GDM1 (cell line): Measurements from ENCODE around the gene LRP8.
A peak's percentile ranks its signal among the peaks of the same experiment; 100 is the strongest.

Experiments used
- DNase-seq: peaks from one replicate; lab custom pipeline; 2025; lab: John Stamatoyannopoulos, UW

LRP8 gene

DNA sequence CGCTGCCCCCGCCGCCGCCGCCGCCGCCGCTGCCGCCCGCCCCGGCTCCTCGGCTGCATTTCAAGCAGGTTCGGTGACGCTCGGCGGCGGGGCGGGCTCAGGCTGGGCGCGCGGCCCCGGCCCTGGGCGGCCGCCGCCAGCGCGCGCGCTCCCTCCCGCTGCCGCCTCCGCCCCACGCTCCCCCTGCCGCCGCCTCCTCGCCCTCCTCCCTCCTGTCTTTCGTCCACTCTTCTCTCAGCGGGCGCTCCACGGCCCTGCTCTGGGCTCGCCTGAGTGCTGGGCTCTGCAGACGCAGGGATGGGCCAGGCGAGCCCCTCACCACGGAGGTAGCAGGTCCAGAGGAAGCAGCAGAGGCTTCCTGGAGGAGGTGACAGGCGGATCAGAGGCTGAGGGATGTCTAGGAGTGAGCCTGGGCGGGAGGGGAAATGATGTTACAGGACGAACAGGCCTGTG is at the start of gene LRP8:
LRP8 (minus strand) TSS at position 62 of the 453 bp plus-strand sequence. CDS start 158 bp downstream, outside the sequence.
- peak; percentile 57 for DNase-seq

DNA sequence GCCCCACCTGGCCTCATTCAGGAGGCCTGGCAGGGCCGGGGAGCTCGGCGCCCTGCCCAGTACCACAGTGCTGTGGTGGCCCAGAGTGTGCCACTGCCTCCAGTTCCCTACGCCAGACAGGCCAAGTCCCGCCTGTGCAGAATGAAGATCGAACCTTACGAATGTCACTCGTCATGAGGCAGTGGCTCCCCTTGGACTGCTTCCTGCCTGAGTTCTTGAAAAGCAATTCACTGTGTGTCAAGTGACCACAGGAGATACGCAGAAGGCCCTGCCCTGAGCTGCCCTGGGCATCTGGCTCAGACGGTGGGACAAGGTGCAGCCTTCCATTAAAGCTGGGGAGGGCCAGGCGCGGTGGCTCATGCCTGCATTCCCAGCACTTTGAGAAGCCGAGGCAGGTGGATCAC is 49.6 kb upstream of the LRP8 start:
- DNase-seq: no peak

DNA sequence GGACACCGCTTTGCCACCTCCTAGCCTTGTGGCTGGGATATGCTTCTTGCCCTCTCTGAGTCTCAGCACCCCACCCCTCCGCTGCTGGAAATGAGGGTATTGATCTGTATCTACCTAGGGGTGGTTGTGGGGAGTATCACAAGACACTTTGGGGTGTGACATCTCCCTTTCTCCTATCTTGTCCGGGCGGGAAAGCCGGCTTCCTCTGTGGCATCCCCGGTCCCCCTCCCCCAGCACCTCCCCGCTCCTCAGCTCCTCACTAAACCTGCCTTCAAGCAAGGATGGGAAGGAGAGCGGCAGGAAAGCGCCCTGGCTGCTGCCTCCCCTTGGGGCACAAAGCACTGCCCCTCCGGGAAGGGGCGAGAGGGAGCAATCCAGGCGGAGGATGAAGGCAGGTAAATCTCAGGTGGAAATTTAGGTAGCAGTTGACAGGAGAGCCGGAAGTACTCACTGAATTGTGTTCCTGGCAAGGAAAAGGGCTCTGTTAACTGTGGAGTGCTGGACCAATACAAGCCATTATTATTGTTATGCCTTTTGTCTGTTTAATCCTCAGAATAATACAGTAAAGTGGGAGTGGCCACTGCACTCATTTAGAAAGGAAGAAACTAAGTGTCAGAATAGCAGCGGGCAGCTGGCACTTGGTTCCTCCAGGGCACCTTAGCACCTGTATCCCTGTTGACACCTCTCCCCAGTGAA is 49.0 kb upstream of the LRP8 start:
- no peak for DNase-seq

DNA sequence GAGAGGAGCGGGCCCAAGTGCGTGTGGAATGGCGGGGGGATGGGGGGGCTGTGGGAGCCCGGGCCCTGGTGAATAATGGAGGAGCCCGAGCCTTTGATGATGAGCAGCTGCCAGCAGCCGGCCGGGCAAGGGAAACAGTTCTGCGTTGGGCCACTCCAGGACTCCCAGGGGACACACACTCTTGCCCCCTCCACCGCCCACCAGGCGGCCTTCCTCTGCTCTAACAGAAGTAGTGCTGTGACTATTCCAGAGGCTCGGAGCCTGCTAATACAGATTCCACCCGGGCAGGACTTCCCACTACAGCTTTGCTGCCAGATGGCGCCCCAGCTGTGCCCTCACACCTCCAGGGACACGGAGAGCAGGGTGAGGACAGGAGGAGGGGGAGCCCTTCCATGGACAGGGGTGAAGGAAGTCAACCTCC is 48.2 kb upstream of the LRP8 start:
- no peak for DNase-seq

DNA sequence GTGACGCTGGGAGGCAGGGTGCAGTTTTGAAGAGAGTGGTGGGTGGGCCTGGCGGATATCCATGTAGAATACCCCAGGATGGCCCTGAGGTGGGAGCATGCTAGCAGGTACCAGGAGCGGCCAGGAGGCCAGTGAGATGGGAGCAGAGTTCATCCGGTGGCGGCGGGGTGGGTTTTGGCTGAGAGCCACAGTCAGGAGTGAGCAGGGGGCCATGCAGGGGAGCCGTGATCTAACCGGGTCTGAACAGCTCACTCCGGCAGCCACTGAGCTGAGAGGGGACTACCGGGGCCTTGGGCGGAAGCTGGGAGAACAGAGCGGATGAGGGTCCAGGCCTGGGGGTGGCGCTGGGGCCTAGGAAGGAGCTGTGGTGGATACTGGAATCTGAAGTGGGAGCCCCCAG is 47.6 kb upstream of the LRP8 start:
- no peak for DNase-seq

DNA sequence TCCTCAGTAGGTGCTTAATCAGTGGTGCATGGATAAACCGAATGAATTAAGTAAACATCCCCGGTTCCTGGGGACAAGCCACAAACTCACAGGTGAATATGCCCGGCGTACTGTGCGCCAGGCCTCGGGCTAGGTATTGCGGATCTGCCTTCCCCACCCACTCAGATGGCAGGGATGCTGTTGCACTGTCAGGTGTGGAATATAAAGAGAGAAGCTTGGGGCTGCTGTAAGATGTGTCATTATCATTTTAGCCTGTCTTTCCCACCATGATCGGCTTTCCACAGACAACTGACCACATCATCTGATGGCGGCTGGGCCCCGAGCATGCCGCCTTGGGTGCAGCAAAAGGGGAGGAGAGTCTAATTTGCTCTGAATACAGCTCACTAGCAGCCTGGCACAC is 45.4 kb upstream of the LRP8 start:
- no peak for DNase-seq

DNA sequence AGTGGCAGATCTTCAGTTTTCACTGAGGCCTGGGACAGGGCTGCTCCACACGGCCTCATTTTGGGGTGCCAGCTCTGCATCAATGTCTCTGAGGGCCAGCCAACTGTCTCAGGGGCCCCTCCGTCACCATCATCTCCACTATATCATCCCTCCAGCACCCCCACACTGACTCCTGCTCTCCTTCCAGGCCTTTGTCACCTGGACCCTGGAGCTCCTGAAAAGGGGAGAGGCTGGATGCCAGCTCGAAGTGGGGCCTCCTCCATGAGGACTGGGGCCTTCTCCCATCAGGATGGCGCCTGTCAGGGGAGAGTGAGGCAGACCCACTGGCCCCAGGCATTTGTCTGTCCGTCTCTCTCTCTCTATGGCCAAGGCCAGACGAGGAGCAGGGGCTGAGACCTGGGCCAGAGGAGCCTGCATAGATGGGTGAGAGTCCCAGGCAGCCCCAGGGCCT is 44.7 kb upstream of the LRP8 start:
- DNase-seq: no peak

DNA sequence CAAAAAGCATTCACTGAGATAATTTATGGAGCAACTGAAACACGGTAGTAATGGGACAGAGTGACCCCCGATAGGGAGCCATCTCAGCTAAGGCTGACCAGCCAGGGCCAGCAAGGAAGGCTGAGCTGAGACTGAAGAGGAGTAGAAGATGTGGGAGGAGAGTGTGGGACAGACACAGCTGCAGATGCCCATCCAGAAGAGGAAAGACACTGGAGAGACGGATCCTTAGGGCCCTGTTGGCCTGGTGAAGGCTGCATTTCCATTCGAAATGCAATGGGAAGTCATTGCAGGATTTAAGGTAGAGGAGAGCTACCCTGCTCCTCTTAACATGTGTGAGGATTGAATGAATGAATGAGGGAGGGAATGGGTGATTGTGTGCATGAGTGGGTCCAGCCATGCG is 44.0 kb upstream of the LRP8 start:
- no peak for DNase-seq

DNA sequence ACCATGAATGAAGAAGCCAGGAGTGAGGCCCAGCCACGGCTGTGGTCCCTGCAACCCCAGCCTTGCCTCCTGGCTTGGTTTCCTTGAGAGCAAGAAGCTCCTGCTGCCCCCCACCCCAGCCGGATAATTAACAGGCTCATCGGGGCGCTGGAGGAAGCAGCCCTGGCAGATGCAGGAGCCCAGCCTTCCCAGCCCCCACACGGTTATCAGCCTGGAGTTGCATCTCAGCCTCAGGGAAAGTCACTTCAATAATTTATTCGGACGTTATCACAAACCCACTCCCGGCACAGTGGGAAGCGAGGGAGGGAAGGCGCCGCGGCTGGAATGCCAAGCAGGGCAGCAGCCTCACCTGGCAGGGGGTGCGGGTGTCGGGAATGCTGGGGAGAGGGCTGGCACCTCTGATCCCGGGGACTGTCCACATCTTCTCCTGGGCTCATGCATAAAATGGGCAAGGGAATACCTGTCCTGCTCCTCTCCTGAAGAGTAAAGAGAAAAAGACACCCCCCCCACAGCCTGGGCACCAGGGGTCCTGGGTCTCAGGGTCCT is 43.3 kb upstream of the LRP8 start:
- no peak for DNase-seq

DNA sequence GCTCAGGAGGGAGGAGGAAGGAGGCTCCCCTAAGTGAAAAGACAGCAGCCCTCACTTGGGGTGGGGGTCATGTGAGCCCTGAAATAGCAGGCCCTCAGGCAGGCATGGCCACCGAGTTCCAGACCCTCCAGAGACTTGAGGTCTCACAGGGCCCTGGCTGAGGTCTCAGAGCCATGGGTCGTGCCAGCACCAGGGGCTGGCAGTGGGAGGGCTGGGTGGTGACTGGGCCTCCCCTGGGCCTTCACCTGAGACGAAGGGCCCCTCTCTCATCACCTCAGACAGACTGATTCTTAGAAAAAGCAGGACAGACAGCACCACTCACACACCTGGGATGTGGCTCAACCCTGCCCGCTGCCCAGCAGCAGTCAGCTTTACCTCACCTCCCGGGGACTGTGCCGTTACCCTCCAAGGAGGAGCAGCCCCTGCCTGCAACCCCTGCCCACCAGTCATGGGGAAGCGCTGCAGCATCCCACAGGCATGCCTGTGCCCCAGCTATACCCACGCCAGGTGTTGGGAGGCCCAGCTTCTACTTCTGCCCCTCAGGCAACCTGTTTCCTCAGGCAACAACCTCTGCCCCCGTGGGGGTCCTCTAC is 42.6 kb upstream of the LRP8 start:
- DNase-seq: no peak

DNA sequence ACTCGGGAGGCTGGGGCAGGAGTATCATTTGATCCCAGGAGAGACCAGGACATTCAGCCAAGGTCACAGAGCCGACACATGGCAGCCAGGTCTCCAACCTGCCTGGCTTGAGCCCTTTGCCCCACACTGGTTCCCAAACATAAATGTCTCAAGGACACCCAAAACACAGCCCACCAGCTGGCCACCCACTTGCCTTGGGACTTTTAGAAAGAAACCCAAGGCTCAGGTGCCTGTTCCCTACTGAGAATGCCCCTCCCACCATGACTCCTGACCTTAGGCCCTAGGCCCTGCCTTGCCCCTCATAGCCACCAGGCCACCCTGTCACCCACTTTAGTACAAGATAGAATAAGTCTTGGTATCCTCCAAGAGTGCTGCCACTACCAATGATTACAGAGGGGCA is 41.9 kb upstream of the LRP8 start:
- no peak for DNase-seq

DNA sequence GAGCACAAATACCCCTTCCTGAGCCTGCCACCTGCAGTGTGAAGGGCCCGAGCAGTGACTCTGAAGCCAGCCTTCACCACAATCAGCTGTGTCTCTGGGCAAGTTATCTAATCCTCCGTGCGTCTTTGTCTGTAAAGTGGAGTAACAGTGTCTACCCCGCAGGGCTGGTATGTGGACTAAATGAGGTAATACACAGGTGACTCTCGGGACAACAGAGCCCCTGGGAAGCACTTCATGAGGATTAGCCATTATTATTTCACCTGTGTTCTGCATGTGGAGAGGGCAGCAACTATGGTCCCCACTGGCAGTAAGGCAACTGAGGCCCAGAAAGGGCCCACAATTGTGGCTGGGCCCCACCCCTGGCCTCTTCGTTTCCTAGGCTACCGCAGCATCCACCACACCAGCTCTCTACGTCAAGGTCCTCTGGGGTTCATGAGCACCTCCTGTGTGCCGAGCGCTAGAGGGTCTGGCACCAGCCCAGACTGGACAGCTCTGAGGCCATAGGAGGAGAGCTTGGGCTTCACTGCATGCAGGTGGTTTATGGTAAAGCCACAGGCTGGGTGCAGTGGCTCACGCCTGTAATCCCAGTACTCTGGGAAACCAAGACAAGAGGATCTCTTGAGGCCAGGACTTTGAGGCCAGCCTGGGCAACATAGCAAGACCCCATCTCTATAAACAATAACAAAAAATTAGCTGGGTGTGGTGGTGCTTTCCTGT is 41.3 kb upstream of the LRP8 start:
- DNase-seq: no peak

DNA sequence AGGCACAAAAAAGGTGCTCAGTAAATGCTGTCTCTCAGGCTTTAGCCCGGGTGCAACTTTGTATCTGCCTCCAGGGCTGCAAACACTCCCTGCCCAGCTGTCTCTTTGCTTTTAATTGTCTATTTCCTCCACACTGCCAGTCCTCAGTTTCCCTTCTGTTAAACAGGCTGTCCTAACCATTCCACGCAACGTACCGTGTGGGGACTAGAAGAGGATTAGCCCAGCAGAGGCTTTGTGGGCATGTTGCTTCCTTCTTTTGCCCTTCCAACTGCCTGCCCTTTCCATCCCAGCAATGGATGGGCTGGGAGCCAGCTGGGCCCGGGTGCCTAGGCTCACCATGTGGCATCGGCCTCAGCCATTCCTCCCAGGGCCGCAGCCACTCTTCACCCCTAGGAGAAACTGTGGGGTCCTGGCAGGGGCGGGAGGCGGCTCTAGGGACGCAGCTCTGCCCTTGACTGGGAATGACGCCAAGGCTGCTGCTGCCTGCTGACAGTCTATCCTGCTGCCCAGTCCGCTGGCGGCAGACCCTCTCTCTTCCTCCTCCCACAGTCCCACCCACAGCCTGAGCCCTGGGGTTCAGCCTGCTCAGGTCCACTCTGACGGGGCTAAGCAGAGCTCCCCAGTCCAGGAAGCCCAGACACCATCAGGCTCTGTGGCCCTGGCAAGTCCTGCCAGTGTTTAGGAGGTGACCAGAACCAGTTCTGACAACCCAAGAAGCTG is 40.6 kb upstream of the LRP8 start:
- no peak for DNase-seq

DNA sequence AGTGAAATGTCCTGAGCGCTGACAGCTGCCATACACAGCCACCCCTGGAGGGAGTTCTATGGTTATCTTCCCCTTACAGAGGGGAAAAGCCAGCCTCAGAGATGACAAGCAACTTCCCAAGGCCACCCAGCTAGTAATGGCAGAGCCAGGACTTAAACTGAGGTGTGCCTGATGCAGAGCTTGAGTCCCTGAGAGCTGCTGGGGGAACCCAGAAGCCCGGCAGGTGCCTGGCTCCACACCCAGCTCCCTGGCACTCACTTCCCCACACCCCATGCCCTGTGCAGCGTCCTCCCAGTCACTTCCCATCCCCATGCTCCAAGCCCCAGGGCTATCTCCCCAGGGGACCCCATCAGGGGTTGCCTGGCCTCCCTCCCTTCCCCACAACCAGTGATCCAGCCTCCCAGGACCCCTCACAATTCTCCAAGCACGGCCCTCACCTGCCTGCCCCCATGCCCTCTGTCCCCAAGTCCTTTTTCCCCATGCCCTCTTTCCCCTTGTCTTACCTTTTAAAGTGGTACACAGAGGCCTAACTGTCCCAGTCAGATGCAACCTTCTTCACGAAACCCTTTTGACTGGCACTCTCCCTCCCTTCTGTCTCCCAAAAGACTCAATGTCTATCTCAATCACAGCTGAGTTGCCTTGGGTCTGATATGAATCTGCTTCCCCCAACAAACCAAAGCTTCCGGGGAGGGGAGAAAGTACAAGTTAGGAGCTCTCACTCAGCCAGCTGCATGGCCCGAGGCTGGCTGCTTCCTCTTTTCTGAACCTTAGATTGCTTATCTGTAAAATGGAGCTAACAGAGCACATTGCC is 39.8 kb upstream of the LRP8 start:
- DNase-seq: peak; percentile 42

DNA sequence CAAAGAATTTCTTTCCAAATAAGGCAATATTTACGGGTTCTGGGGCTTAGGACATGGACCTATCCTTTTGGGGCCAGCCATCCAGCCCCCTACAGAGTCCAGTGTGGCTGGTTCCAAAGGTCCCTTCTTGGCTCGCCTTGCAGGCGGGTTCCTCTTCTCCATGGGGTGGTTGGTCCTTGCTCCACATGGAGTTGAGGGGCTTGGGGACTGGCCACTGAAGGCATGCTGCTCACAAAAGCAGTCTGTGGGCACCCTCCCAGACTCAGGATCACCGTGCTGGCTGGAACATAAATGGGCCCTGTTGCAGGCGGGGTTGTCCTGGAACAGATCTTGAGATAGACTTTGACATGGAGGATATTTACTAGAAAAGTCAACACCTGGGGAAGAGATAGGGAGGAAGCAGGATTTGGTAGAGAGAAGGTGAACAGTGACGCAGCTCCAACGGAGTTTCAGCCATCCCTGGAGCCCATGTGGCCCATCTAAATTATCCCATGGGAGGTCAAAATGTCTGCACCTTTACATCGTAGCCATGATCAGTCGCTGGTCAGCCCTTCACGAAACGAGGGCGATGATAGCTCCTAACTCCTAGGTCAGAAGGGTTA is 39.1 kb upstream of the LRP8 start:
- DNase-seq: no peak

DNA sequence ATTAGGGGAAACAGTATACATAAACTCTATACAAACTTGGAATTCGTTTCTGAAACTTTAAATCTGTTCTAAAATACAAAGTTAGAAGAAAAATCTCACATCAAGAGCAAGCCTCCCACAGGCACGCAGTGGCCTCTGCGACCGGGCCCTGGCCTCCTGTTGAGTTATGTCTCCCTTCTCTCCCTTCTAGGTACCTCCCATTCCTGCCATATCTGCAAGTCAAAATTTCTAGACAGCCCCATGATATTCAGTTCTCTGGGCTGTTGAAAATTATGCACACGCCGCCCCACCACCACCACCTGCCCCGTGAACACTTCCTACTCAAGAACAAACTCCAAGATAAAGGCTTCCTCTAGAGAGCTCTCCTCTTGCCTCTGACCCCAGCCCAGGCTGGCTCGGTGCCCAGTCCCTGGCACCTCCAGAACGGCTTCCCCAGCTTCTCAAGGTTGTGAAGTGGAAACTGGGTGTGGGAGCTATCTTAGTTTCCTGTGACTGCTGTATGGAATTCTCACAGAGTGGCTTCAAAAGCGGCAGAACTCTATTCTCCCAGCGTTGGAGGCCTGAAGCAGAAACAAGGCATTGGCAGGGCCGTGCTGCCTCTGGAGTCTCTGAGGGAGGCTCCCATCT is 37.7 kb upstream of the LRP8 start:
- no peak for DNase-seq

DNA sequence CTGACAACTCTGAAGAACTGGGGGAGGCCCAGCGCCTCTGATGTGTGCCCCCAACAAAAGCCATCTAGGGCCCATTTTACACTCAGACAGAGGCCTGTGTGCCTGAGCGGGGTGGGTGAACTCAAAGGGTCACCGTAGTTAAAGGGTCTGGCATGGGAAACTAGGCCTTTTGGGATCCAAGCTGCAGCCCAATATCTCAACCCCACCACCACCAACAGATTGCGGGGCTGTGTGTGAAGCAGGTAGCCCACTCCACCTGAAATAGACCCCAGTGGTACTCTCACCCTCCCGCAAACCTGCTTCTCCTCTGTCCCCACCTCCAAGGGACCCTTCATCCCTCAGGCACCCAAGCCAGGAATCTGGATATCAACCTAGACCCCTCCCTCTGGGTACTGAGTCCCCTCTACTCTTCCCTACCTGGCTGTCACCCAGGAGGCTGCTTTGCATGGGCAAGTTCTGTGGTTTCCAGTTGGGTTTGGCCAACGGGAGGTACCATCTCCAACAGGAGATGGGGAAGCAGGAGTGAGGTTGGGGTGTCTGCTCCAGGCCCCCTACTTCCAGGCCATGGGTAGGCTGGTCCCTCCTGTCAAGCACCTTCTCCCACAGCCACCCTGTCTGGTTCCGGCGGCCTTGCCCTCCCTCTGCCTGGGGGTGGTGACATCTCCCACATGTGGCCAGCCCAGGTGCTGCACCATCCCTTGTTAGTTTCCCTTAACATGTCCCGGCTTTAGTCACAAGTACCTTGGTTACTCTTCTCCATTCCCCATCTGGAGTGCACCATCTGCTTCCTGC is 35.2 kb upstream of the LRP8 start:
- DNase-seq: no peak

DNA sequence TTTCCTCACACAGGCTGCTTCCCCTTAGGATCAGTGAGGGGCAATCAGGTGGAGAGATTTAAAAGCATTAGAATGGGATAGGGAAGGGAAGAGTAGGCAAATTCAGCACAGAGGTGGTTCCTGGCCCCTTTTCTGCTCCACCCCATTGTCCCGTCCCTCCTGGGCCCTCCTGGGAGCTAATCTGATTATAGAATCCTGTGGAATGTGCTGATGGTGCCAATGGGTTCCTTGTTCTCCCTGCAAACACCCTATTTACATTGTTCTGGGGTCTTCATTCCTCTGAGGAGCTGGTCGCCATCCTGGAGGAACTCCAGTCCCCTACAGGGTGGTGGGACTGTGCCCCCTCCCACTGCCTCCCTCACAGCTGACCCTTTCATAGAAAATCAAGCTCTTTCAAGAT is 34.4 kb upstream of the LRP8 start:
- DNase-seq: no peak

DNA sequence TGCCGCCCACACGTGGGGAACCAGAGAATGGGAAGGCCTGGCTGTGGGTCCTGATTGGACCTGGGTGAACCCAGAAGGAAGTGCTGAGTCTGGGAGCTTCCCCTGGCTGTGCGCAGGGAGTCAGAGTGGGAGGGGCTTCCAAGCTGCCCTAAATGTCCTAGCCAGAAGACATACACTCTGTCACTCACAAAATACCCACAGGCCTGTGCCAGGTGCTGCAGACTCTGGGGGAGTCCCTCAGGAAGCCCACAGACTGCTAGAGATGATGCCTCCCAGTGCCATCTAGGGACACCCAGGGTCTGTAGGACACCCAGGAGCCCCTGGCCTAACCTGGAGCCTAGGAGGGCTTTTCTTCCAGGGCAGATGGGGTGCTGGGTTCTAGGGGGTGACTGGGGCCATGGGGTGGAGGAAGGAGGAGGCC is 33.7 kb upstream of the LRP8 start:
- DNase-seq: no peak

DNA sequence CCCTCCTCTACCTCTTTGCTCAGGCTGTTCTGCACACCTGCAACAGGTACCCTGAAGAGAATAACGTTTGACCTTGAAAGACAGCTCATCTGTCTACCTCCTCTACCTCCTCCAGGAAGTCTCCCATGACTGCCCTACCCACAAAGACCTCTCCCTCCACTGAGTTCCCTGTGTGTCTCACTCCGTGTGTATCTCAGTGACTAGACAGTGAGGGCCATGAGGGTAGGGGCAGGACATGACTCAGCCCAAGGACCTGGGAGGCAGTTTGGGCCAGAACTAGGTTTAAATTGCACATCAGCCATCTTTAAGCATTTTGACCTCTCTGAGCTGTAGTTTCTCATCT is 32.0 kb upstream of the LRP8 start:
- no peak for DNase-seq
